ENCODE results near the gene CDK4. TPM values are rescaled to one million over a fixed set of nuclear protein-coding genes. Genes with fewer than 3 reads are reported as not detected.

Gene CDK4
- total and polyA plus RNA-seq, 2 of the 13 experiments (the other 11 are each of a cell fraction or from before 2014, with no cell fraction given) = 191 to 209 TPM

DNA sequence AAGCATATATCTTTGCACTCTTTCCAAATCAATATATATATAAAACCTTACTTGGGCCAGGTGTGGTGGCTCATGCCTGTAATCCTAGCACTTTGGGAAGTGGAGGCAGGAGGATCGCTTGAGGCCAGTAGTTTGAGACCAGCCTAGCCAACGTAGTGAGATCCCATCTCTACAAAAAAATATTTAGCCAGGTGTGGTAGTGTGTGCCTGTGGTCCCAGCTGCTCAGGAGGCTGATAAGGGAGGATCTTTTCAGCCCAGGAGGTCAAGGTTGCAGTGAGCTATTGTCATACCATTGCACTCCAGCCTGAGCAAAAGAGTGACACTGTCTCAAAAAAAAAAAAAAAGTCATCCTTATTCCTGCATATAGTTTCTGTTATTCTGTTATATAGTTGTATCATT, 43.8 kb downstream of the CDK4 start:
- Histone ChIP-seq H3K9me3 (ENCODE audit: low read length) (no peaks in the 10 kb centered on the region), H3K4me1 (ENCODE audit: insufficient read depth, low read length) (no peaks in the 10 kb centered on the region), H3K27me3 (ENCODE audit: control insufficient read depth in 1 of 2, insufficient read depth in 2 of 2, low read length in 2 of 2) (no peaks in the 10 kb centered on the region), H3K9ac (ENCODE audit: insufficient read depth, low read depth, low read length) (no peak overlapping the region), H3K4me2 (ENCODE audit: low read depth, low read length) (no peak overlapping the region), H4K20me1 (ENCODE audit: insufficient read depth, low read length) (no peaks in the 10 kb centered on the region), H3K27ac (ENCODE audit: extremely low read length, insufficient read depth, low read length) (no peak overlapping the region), H3K4me3 (replicated peaks in 1 of 3; ENCODE audit: insufficient read depth in 1 of 3, low read depth in 2 of 3, low read length in 3 of 3) (no peak overlapping the region), H2AFZ (ENCODE audit: low read length) (no peak overlapping the region), H3K36me3 (replicated peaks in 1 of 2; ENCODE audit: control insufficient read depth in 1 of 2, insufficient read depth in 2 of 2, low read length in 2 of 2) (peaks cover 0 to 5% of the 10 kb centered on the region in 2 experiments; a peak in 3 of 5 replicates), H3K79me2 (ENCODE audit: insufficient read depth, low read length) (no peaks in the 10 kb centered on the region)
- intact Hi-C loops (cut with micrococcal nuclease; ENCODE audit: unreplicated experiment) (no loop called here), in situ Hi-C loops (cut with HindIII; ENCODE audit: extremely low pct_ligation_motif_present, low pct_unique_long_range_greater_than_20kb) (no loop called here)
- TF ChIP-seq, protein P1, sequence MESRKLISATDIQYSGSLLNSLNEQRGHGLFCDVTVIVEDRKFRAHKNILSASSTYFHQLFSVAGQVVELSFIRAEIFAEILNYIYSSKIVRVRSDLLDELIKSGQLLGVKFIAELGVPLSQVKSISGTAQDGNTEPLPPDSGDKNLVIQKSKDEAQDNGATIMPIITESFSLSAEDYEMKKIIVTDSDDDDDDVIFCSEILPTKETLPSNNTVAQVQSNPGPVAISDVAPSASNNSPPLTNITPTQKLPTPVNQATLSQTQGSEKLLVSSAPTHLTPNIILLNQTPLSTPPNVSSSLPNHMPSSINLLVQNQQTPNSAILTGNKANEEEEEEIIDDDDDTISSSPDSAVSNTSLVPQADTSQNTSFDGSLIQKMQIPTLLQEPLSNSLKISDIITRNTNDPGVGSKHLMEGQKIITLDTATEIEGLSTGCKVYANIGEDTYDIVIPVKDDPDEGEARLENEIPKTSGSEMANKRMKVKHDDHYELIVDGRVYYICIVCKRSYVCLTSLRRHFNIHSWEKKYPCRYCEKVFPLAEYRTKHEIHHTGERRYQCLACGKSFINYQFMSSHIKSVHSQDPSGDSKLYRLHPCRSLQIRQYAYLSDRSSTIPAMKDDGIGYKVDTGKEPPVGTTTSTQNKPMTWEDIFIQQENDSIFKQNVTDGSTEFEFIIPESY (CRISPR knock-in tag; IDR thresholded peaks at IDR 0.05) = no peak
- TF ChIP-seq, protein P2, sequence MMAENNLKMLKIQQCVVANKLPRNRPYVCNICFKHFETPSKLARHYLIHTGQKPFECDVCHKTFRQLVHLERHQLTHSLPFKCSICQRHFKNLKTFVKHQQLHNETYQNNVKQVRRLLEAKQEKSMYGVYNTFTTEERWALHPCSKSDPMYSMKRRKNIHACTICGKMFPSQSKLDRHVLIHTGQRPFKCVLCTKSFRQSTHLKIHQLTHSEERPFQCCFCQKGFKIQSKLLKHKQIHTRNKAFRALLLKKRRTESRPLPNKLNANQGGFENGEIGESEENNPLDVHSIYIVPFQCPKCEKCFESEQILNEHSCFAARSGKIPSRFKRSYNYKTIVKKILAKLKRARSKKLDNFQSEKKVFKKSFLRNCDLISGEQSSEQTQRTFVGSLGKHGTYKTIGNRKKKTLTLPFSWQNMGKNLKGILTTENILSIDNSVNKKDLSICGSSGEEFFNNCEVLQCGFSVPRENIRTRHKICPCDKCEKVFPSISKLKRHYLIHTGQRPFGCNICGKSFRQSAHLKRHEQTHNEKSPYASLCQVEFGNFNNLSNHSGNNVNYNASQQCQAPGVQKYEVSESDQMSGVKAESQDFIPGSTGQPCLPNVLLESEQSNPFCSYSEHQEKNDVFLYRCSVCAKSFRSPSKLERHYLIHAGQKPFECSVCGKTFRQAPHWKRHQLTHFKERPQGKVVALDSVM (CRISPR knock-in tag; IDR thresholded peaks at IDR 0.05) = peak; percentile 69
- TF ChIP-seq MXD4 (CRISPR knock-in tag; IDR thresholded peaks at IDR 0.05) = no peak
- TF ChIP-seq, protein P3, sequence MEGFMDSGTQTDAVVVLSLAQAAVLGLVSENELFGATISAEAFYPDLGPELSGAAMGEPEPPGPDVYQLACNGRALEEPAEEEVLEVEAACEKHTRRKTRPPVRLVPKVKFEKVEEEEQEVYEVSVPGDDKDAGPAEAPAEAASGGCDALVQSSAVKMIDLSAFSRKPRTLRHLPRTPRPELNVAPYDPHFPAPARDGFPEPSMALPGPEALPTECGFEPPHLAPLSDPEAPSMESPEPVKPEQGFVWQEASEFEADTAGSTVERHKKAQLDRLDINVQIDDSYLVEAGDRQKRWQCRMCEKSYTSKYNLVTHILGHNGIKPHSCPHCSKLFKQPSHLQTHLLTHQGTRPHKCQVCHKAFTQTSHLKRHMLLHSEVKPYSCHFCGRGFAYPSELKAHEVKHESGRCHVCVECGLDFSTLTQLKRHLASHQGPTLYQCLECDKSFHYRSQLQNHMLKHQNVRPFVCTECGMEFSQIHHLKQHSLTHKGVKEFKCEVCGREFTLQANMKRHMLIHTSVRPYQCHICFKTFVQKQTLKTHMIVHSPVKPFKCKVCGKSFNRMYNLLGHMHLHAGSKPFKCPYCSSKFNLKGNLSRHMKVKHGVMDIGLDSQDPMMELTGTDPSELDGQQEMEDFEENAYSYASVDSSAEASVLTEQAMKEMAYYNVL (CRISPR knock-in tag; IDR thresholded peaks at IDR 0.05; ENCODE audit: borderline replicate concordance) = no peak
- CTCF ChIA-PET (ENCODE audit: low intra/inter-chr PET ratio, low total read pairs) = no interaction called here
- no TSS peak for BruUV-seq (replicated peaks)
- DNase-seq (ENCODE audit: low spot score) (no peak), ATAC-seq (no peak), FAIRE-seq (no peak)
- WGBS (ENCODE audit: low lambda C conversion rate) = 90% methylated on average over 2 of the region's 2 CpGs
- POLR2A ChIA-PET = no interaction called here
